ENCODE results near the gene HSDL1.

Gene HSDL1

DNA sequence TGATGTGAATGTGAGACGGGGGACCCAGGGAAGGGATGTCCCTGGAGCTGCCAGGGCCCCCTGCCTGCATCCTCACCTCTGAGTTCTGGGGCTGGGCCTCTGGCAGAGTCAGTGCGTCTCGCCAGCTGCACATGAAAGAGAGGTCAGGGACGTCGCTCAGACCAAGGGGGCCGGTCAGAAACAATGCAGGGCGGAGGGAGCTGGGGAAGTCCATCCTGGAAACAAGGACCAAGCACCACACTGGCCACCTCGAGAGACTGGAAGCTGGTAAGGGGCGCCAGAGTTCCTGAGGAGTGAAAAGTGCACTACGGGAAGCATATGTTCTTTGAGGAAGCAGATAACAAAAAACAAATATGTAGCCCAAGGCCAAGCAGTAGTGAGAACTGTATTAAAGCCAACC is 39.8 kb upstream of the HSDL1 start:
- H3K4me3 ChIP-seq (ENCODE audit: low read depth, low read length): no peak overlapping the region
- DNase-seq (ENCODE audit: low read depth): no peak
- no peak for TF ChIP-seq CTCF (conservative IDR thresholded peaks at IDR 0.05; ENCODE audit: low read depth, low read length)

GRCh38 chr16:84183911-84184591 is 39.1 kb upstream of the HSDL1 start:
- TF ChIP-seq CTCF (conservative IDR thresholded peaks at IDR 0.05; ENCODE audit: low read depth, low read length): peak; percentile 50
- no peak overlapping the region for H3K4me3 ChIP-seq (ENCODE audit: low read depth, low read length)
- DNase-seq (ENCODE audit: low read depth): no peak

DNA sequence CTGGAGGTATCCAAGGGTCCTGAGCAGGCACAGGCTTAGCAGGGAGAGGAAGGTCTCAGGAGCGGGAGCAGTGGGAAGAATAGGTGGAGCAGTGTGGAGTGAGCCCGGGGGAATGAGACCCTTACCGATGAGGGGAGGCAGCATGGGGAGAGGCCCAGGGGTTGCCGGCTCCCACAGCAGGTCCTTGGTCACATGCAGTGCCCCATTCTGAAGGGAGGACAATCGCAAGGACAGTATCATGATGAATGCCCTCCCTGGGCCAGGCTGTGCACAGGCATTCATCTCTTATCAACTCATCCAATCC is 38.5 kb upstream of the HSDL1 start:
- no peak for TF ChIP-seq CTCF (conservative IDR thresholded peaks at IDR 0.05; ENCODE audit: low read depth, low read length)
- DNase-seq (ENCODE audit: low read depth): no peak
- no peak overlapping the region for H3K4me3 ChIP-seq (ENCODE audit: low read depth, low read length)

- no peak for TF ChIP-seq CTCF (conservative IDR thresholded peaks at IDR 0.05; ENCODE audit: low read depth, low read length)
- no peak overlapping the region for H3K4me3 ChIP-seq (ENCODE audit: low read depth, low read length)
- DNase-seq (ENCODE audit: low read depth): no peak
These were observed 37.9 kb upstream of the HSDL1 start for GRCh38 chr16:84182680-84183571.

DNA sequence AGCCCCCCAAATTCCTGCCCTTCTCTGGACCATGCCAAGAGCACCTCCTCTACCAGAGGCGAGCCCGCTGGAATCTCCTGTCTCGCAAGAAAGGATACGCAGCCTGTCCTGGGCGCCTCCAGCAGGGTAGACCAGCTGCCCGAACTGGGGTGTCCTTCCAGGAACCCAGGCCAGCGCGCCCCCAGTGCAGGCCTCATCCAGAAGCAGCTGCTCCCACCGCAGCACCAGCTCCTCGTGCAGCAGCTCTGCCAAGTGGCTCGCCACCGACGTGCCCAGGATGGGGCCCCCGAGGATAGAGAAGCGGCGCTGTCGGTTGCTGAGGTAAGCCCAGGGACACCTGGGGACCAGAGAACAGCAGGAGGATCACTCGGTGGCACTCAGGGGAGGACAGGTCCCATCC is 37.1 kb upstream of the HSDL1 start:
- no peak for TF ChIP-seq CTCF (conservative IDR thresholded peaks at IDR 0.05; ENCODE audit: low read depth, low read length)
- H3K4me3 ChIP-seq (ENCODE audit: low read depth, low read length): no peak overlapping the region
- DNase-seq (ENCODE audit: low read depth): no peak

GRCh38 chr16:84181144-84181915 is 36.4 kb upstream of the HSDL1 start:
- TF ChIP-seq CTCF (conservative IDR thresholded peaks at IDR 0.05; ENCODE audit: low read depth, low read length): no peak
- H3K4me3 ChIP-seq (ENCODE audit: low read depth, low read length): no peak overlapping the region
- DNase-seq (ENCODE audit: low read depth): no peak

Measured in choroid plexus epithelial cell (primary cell).